ENCODE results near the gene KRTAP12-3.

DNA sequence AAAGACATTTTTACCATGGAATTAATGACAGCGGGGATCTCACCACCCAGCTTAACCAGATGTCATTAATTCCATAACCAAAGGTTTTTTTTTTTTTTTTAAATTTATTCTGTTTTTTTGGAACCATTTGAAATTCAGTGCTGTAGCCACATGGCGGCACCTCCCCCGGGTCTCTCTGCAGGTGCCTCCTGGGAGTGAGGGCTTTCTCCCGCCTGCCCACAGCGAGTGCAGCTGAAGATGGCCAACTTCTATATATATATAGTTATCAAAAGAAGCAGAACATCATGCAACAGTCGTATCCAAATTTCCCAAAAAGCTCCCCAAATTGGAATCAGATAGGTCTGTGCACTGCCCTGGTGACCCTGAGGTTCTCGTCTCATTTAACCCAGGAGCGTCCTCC lies 42.3 kb upstream of the KRTAP12-3 start:
- TF ChIP-seq, protein P1, sequence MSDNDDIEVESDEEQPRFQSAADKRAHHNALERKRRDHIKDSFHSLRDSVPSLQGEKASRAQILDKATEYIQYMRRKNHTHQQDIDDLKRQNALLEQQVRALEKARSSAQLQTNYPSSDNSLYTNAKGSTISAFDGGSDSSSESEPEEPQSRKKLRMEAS (IDR thresholded peaks at IDR 0.05), result no peak
- TF ChIP-seq RAD21 (IDR thresholded peaks at IDR 0.05), result no peak

All from liver (tissue), 2 donors.